Effector CD4-positive, alpha-beta T cell (primary cell): Measurements from ENCODE around the gene TMC1.

Source experiments
- DNase-seq: peaks from one replicate; pipeline ENCODE4 v3.0.0-alpha.2; 2020

TMC1 gene

DNA sequence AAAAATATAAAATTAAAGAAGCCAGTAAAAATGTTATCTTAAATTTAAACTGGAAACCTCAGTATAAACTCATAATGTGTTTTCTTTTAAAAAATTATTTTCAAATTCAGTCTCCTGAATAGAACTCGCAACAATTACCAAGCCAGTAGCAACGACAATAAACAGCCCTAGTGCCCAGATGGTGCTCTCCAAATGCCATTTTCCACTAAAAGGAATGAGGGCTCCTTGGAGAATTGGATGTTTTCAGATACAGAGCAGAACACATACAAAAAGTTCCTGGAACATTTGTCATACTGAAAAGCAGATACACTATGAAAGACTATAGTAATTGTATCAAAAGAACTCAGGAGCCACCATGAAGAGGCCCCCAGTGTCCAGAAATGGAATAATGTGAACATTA lies 97.4 kb downstream of the TMC1 start:
- DNase-seq, result no peak

DNA sequence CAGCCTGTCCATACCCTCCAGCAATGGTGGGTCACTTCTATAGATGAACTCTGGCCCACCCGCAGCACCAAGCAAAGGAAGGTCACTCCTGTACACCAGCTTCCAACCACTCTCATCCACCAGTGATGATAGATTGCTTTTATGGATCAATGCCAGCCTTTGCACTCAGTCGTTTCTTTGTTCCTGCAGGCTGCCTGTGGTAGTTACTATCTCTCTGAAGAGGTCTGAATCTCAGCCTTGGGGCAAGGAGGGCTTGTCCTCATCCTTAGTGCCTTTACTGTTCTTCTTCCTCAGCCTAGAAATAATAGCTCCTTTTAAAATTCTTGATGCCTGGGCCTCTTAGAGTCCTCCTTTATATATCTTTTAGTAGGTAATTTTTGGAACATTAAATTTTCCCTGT lies 100.8 kb downstream of the TMC1 start:
- no peak for DNase-seq

DNA sequence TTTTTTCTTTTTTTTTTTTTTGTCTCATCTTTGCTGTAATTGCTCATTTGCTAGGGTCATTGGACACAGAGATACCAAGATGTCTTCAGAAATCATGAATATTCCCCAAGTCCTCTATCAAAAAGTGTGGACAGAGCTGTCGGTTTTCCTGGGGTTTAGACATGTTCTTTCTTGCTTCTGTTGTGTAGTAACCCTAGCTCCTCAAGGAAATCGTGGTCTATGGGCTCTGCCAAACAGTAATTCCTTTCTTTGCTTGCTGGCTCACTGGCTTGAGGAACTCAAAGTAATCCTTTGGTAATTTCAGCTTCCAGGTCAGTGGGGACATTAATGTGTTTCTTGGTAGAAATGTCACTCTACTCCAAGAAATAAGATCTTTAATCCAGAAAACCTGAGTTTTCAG lies 101.7 kb downstream of the TMC1 start:
- DNase-seq, result no peak

DNA sequence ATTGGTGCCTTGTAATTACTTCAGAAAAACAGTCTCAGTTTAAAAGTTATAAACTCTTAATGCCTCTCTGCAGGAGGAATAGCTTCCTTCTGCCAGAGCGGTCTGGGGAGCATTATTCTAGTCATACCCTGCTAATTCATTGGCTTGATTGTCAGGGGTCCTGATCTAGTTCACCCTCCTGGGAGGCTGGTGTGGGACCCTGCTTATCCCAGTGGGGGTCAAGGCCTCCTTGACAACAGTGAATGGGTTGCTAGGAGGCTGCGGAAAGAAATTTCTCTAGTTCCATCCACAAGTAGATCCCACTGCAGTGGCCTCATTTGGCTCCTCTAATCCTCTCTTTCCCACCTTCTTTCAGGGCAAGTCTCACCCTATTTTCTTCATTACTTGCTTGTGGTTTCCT lies 105.7 kb downstream of the TMC1 start:
- no peak for DNase-seq

DNA sequence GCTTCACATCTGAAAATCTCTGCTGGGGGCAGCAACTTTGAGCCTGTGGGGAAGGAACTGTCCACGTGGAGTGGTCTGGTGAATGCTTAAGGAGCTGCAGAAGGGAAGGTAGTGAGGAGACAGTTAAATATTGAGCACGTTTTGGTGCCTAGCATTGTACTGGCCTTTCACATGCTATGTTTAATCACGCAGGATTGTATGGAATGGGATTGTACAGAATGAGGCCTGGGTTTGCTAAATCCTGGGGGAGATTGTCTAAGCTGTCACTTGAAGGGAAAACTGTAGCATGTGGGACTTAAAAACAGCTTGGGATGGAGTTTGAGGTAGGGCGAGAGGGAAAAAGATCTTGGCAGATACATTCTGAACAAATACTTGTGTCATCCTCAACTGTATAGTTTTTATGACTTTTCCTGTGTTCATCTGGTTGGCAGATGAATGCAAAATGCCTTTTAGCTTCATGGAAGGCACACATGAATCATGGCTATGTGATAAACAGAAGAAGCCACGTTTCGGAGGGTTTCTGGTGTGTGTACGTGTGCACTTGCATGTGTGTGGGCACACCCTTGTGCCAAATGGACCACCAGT lies 106.6 kb downstream of the TMC1 start:
- DNase-seq, result no peak

DNA sequence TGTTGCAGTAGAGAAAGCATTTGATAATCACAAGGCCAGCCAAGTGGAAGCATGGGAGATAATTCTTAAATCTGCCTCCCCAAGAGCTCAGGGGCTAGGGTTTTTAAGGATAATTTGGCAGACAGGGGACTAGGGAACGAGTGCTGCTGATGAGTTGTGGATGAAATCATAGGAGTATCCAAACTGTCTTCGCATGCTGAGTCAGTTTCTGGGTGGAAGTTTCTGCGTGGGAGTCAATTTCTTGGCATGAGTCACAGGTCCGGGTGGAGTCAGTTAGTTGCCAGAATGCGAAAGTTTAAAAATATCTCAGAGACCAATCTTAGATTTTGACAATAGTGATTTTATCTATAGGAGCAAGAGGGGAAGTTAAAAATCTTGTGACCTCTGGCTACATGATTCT lies 112.6 kb downstream of the TMC1 start:
- DNase-seq, result no peak

DNA sequence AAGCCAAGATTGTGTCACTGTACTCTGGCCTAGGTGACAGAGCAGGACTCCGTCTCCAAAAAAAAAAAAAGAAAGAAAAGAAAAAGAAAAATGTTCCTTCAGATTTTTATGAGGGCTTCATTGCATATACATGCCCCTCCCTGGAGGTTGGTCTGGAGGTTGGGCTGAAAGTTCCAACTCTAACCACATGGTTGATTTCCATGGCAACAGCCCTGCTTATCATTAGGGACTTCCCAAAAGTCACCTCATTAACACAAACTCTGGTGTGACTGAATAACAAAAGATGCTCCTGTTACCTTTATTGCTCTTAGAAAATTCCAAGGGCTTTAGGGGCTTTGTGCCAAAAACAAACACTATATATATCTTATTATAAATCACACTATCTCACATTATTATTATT lies 113.8 kb downstream of the TMC1 start:
- DNase-seq, result no peak

DNA sequence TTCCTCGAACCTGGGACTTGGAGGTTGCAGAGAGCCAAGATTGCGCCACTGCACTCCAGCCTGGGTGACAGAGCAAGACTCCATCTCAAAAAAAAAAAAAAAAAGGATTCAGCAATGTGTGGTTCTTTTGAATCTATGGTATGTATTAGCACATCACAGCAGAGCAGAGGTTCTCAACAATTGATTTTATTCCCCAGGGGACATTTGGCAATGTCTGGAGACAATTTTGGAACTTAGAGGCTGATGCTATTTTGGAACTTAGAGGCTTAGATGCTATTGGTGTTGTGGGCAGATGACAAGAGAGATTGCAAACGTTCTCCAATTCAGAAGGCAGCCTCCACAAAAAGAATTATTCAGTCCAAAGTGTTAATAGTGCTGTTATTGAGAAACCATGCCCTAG lies 115.2 kb downstream of the TMC1 start:
- DNase-seq, result no peak

DNA sequence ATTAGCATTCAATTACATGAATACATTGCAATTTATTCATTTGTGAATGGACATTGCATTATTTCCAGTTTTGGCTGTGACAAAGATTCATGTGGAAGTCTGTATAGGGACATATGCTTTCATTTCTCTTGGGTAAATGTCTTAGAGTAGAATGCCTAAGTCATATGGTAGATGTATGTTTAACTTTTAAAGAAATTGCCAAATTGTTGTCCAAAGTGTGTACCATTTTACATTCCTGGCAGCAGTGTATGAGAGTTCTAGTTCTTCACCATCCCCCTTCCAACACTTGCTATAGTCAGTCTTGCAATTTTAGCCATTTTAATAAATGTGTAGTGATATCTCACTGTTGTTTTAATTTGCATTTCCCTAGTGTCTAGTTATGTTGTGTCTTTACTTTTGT lies 122.2 kb downstream of the TMC1 start:
- DNase-seq, result no peak

DNA sequence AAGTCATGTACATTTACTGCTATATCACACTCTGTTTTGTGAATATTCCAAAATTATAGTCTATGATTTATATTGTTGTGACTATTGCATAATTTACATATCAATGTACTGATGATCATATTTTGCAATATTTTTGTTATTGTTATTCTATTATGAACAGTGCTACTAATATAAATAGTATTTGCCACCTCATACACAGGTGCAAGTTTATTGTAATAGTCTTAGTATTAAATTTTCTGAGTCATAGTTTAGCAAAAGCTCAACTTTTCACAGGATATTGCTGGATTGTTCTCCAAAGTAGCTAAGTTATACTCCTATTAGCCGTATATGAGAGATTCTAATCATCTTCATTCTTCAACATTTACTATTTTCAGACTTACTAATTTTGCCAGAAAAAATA lies 124.7 kb downstream of the TMC1 start:
- no peak for DNase-seq

DNA sequence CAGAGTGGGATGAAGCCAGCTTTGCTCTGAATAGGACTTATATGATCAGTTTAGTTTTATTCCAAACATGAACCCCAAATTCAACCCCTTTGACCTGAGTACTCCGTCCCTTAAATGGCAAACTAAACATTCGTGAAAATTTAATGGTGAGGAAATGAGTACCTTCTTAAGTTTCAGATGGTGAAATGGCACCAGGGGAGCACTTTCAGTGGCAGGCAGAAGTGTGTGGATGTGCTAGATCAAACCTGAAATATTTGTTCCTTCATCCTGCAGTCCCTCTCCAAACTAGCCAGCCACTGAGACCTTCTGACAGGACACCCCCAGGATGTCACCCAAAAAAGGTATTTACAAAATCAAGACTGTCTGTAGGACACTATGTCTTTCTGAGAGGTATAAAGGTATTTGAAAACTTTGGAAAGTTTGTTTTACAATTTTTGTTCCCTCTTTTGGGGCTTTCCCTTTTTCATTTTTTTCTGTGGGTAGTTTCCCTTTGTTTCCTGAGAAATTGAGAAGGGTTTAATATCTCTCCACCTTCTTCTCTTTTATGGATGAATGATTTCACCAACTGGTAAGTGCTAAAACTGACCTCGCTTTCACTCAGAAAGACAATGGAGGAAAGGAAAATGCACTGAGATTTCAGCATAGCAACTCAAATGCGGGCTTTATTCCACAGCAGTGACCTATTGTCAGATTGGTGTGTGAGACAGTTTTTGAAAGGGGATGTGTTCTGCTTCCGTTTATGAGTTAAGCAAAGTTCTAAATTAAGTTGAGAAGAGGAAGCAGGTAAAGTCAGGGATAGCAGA lies 127.1 kb downstream of the TMC1 start:
- no peak for DNase-seq

DNA sequence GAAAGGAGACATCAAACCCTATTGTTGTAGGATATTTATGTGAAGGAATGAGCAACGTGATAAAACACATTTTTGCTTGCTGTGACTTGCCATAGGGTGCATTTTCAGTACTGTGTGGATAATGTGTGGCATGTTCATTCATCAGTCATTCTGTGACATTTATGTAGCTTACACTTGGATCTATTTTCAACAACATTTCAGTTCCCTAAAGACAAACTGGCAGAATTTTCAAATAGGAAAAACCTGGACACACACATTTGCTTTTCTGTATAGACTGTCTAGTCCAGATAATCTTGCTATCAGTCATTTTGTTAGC lies 127.7 kb downstream of the TMC1 start:
- no peak for DNase-seq

DNA sequence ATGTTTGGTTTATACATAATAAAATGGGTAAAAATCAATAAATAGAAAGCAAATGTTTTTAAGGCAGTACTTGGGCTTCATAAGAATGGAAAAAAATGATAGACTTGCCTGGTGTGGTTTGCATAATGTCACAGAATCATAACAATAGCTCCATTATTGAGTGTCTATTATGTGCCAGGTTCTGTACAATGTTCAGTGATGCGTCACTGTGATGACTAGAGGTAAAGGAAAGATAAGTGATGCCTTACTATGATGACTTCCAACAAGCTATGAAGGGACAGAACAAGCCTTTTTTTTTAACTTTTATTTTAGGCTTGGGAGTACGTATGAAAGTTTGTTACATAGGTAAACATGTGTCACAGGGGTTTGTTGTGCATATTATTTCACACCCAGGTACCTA lies 128.8 kb downstream of the TMC1 start:
- DNase-seq, result no peak

DNA sequence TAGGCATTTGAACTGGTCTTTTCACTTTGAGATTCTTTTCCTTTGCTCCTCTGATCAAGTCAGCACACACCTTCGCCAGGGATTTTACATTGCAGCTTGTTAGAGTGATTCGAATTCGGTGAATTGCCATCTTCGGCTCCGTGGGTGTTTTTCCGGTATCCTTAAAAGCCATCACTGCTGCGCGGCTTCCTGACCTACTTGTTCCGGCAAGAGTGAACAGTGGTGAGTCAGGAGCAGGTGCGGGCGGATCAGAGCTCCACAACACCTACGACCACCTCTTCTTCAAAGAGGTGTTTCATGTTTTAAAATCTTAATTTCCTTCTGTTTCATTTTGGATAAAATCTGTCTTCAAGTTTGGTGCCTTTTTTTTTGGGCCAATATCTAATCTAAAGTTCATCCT lies 134.6 kb downstream of the TMC1 start:
- no peak for DNase-seq

DNA sequence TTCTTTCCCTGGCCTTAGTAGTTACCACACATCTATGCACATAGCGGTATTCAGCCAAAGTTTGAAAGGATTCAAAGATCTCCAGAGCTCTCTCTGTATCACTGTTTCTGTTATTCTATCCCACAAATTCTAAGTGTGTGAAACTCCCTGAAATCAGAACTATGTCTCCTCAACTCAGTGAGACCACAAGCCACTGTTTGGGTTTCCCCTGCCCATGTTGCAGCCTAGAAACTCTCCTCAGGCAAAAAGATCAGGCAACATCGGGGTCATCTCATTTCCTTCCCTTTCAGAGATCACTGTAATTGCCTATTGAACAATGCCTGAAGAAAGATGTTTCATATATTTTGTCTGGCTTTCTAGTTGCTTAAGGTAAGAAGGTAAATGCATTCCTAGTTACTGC lies 135.6 kb downstream of the TMC1 start:
- DNase-seq, result no peak

DNA sequence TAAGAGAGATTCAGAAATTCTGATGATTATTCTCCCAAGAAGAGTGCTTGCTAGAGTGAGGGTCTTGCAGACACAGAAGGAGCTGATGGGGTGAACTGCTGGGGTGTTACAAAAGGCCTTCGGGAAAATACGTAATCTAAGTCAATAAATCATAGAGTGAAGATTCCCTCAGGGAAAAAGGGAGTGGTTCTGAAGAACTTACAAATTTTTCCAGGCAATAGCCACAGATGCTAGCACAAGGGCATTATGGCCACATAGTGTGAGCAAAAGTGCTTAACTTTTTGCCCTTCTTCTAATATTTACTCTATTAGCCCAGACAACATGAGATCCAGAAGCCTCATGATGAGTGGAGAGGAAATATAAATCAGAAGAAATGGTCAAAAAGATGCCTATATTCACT lies 137.3 kb downstream of the TMC1 start:
- DNase-seq, result no peak

DNA sequence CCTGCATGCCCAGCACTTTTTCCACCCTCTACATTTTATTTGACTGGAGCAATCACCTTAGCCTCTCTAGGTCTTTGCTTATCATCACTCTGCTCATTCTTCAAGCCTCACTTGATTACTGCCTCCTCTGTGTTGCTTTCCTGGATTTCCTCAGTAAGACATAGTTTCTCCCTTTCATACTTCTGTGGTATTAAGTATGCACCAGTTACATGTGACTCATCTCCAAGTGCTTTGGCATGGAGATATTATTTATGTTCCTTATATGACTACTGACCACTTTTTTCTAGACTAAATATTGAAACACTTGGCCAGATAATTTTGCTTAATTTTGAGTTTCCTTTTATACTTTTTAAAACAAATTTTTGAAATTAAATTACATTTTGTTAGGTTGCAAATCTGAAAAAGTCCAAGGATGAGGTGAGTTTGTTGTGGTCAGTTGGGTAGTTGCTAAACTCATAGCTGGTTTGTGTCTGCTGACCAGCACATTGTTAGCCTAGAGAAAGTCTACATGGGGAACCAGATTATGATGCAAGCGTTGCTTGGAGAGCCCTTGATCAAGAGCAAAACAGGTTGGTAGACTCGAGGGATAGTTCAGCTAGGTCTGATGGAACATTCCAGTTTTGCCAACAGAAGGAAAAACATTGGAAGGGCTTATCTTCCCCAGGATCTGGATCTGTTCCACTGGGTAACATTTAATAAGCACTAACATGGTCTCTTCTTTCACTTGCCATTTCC lies 140.2 kb downstream of the TMC1 start:
- DNase-seq, result no peak

DNA sequence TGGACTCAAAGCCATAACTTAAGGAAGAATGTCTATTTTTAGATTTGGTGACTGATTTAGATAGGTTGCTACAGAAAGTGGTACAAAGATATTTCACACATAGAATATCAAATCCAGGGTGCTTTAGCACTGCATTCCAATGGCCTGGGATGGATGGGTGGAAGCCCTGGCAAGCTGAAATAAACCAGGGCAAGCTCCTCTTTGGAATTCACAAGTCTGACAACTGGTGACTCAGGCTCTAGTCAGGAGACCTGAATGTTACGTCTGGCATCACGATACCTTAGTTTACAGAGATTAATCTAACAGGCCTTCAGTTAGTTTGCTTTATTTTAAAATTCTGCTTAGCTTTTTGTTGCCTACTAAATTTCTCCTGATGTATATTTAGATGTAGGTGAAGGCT lies 144.0 kb downstream of the TMC1 start:
- DNase-seq, result no peak

DNA sequence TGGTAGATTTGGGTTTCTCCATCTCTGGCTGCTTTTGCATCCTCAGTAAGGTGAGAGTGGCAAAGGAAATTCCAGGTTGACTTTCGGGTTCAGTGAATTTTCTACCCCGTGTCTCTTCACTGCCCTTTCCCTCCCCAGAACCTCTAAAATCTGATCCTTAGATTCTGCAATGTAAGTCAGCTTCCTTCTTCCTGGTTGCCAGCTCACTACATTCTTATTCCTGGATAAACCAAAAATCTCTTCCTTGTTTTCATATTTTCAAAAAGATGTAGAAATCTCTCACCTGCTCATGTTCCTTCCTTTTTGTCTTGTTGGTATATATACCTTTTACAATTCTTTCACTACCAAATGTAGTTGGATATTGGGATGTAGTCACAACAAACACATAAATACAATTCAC lies 145.8 kb downstream of the TMC1 start:
- DNase-seq, result no peak

DNA sequence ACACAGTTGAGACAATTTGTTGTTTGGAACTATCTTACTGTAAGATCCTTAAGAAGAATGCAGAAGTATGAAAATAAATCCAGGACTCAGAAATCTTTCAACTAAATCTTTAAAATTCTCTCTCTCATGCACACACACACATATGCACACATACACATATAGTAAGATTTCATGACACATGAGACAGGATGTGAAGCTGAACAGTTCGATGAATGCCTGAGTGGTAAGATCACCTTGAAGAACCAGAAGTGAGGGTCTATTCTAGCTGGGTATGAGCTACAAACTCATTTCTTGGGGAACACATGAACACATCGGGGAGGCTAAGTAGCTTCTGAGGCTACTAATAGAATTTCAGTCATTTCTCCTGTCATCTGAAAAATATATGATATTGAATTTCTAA lies 153.6 kb downstream of the TMC1 start:
- DNase-seq, result no peak

DNA sequence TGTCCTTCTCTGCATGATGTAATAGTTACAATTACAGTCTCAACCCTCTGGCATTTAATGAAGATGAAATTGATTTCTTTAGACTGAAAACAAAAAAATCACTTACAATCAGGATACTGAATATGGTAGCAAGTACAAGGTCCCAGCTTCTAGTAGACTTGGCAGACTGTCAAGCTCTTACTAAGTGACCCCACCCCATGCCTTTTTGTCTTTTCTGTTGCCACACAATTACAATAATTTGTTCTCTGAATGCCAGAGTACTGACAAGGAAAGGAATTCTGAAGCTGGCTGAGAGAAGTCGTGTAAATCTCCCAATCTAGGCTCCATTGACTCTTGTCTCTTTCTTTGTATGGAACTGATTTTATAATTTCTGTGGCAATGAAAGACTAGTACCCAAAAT lies 154.2 kb downstream of the TMC1 start:
- DNase-seq, result no peak

DNA sequence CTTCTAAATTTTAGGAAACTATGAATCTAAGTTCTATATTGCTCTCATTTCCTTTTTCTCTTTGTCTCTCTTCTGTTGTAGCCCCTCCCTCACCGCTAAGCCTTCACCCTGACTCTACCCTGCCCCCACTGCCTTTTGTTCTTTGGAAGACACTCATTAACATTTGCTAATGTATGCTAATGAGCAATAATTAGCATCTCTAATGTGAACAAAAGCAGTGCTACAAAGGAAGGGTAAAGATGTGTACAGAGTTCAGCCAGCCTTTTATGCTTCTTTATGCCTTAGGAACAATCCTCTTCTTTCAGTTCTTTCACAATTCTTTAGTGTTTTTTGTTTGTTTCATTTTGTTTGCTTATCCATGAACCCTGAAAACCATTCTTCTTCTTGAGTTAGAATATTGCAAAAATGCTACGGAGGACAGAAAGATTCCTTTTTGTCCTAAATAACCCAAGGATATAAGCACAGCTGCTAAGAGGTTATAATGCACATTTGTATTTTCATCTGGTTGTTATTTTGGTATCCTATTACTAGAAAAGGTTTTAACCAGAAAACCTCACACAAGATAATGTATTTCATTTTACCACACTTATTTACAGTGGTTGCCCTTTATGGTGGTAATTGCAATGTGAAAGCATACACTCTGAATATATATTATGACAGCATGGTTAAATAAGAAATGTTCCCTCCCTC lies 159.3 kb downstream of the TMC1 start:
- DNase-seq, result no peak

DNA sequence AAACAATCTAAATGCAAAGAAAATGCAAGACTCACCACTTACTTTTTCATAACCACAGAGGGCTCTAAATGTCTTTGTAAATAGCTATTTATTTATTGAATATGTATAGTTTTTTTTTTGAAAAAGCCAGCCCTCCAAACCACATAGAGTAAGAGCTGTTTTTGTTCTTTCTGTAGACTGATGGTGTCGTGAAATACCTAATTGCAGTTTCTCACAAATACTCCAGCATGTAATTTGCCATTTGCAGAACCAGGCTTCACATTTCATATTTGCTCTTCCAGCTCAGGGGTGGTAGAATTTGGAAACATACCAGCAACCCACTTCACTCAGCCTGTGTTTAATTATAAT lies 159.8 kb downstream of the TMC1 start:
- DNase-seq, result no peak

DNA sequence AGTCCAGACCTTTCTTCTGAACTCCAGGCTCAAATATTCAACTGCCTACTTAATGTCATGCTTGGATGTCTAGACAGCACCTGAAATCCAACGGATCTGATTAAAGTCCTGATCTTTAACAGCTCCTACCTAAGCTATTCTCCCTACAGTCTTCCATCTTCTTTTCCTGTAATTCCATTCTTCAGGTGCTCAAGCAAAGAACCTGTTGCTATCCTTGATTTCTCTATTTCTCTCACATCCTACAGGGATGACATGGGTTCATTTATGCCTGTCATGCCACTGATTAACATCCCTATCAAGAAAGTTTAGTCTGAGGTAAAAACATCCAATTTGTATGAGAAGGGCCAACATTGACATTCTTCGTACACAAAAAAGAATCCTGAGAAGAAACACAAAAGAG lies 163.2 kb downstream of the TMC1 start:
- no peak for DNase-seq
